Measurements from ENCODE around the gene TMEM92.

Gene TMEM92

GRCh38 chr17:50266384-50267073 is 7.7 kb upstream of the TMEM92 start:
- no peak overlapping the region for H3K4me3 ChIP-seq (replicated peaks; ENCODE audit: insufficient read depth, low read length)
- TF ChIP-seq GABPA (IDR thresholded peaks at IDR 0.05; ENCODE audit: low read depth), result no peak
- no peak overlapping the region for H3K27ac ChIP-seq (replicated peaks)
- H3K27me3 ChIP-seq (ENCODE audit: insufficient read depth, poor library complexity, severe bottlenecking), result no peaks in the 10 kb centered on the region
- DNase-seq (ENCODE audit: low read depth in 1 of 2, low spot score in 1 of 2), result no peak

- DNase-seq (ENCODE audit: low read depth in 1 of 2, low spot score in 1 of 2), result no peak
- H3K4me3 ChIP-seq (replicated peaks; ENCODE audit: insufficient read depth, low read length), result no peak overlapping the region
- TF ChIP-seq REST (IDR thresholded peaks at IDR 0.05; ENCODE audit: insufficient replicate concordance, low read depth) (no peak), GABPA (IDR thresholded peaks at IDR 0.05; ENCODE audit: low read depth) (no peak), SPI1 (IDR thresholded peaks at IDR 0.05; ENCODE audit: borderline replicate concordance, low read depth) (no peak), CTCF (IDR thresholded peaks at IDR 0.05; ENCODE audit: insufficient read depth, low read length) (no peak), POLR2AphosphoS5 (IDR thresholded peaks at IDR 0.05; ENCODE audit: low read depth) (no peak)
- H3K27me3 ChIP-seq (ENCODE audit: insufficient read depth, poor library complexity, severe bottlenecking), result no peaks in the 10 kb centered on the region
- no peak overlapping the region for H3K27ac ChIP-seq (replicated peaks)
These were observed 7.0 kb upstream of the TMEM92 start for GRCh38 chr17:50267074-50267841.

- TF ChIP-seq CTCF (IDR thresholded peaks at IDR 0.05; ENCODE audit: insufficient read depth, low read length), result no peak
- Histone ChIP-seq H3K4me3 (replicated peaks; ENCODE audit: insufficient read depth, low read length) (no peak overlapping the region), H3K27ac (replicated peaks) (no peak overlapping the region), H3K27me3 (ENCODE audit: insufficient read depth, poor library complexity, severe bottlenecking) (no peaks in the 10 kb centered on the region)
- no peak for DNase-seq (ENCODE audit: low read depth in 1 of 2, low spot score in 1 of 2)
These were observed 6.2 kb upstream of the TMEM92 start for GRCh38 chr17:50268026-50268425.

GRCh38 chr17:50268743-50269275 is 5.5 kb upstream of the TMEM92 start:
- Histone ChIP-seq H3K4me3 (replicated peaks; ENCODE audit: insufficient read depth, low read length) (no peak overlapping the region), H3K27me3 (ENCODE audit: insufficient read depth, poor library complexity, severe bottlenecking) (no peaks in the 10 kb centered on the region), H3K27ac (replicated peaks) (no peak overlapping the region)
- TF ChIP-seq POLR2AphosphoS5 (IDR thresholded peaks at IDR 0.05; ENCODE audit: low read depth) (no peak), GABPA (IDR thresholded peaks at IDR 0.05; ENCODE audit: low read depth) (no peak), SPI1 (IDR thresholded peaks at IDR 0.05; ENCODE audit: borderline replicate concordance, low read depth) (no peak), REST (IDR thresholded peaks at IDR 0.05; ENCODE audit: insufficient replicate concordance, low read depth) (no peak), CTCF (IDR thresholded peaks at IDR 0.05; ENCODE audit: insufficient read depth, low read length) (no peak)
- DNase-seq (ENCODE audit: low read depth in 1 of 2, low spot score in 1 of 2), result no peak
